ENCODE results near the gene ADARB1. TPM values are rescaled to one million over a fixed set of nuclear protein-coding genes. Genes with fewer than 3 reads are reported as not detected.

Gene ADARB1
- total RNA-seq, 1 experiment from 2014 or later: 14.6 TPM

DNA sequence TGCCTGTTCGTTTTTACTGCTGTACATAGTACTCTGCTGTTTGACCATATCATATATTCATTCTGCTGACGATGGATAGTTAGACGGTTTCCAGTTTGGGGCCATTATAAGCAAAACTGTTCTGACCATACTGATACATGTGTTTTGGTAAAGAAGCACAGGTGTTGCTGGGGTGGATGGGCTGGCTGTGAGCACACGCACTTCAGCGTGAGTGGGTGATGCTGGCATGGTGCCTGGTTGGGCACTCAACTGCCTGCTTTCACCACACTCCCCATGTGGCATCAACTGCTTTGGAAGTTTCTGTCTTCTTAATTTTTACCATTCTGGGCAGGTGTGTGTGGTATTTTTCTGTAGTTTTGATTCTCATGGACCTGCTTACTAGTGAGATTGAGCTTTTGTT is 37.3 kb downstream of the ADARB1 start (continued):
- no peak for TF ChIP-seq STAT6 (CRISPR knock-in tag; conservative IDR thresholded peaks at IDR 0.05; ENCODE audit: low read depth)
- TF ChIP-seq SMAD4 (CRISPR knock-in tag; IDR thresholded peaks at IDR 0.05): no peak
- no peak for TF ChIP-seq ZNF671 (CRISPR knock-in tag; IDR thresholded peaks at IDR 0.05)
- no peak for TF ChIP-seq TEAD1 (CRISPR knock-in tag; IDR thresholded peaks at IDR 0.05)

- H3K36me3 Mint-ChIP-seq: no peaks in the 10 kb centered on the region
- H3K27me3 Mint-ChIP-seq (ENCODE audit: low read depth): no peaks in the 10 kb centered on the region
- no peak for ATAC-seq
- ChIA-PET CTCF (interaction anchor here (2.8 kb wide), 1 partner anchor 26 kb away, joined by 10 read pairs; no protein-coding TSS in a partner anchor), POLR2A (no interaction called here)
- H3K9me3 Mint-ChIP-seq: no peaks in the 10 kb centered on the region
- no peak overlapping the region for H3K27ac Mint-ChIP-seq
- TF ChIP-seq ZNF263 (CRISPR knock-in tag; IDR thresholded peaks at IDR 0.05; ENCODE audit: low read depth) (no peak), USF2 (CRISPR knock-in tag; IDR thresholded peaks at IDR 0.05) (no peak), ZBTB43 (CRISPR knock-in tag; IDR thresholded peaks at IDR 0.05) (no peak), MYBL2 (CRISPR knock-in tag; IDR thresholded peaks at IDR 0.05) (no peak), PRDM15 (CRISPR knock-in tag; IDR thresholded peaks at IDR 0.05) (no peak), MXD4 (CRISPR knock-in tag; IDR thresholded peaks at IDR 0.05; ENCODE audit: borderline replicate concordance) (no peak), CREB1 (CRISPR knock-in tag; IDR thresholded peaks at IDR 0.05) (no peak), ELF4 (CRISPR knock-in tag; IDR thresholded peaks at IDR 0.05; ENCODE audit: low read depth) (no peak), ZNF423 (CRISPR knock-in tag; IDR thresholded peaks at IDR 0.05) (no peak), IRF1 (CRISPR knock-in tag; IDR thresholded peaks at IDR 0.05) (no peak), RORB (CRISPR knock-in tag; IDR thresholded peaks at IDR 0.05) (no peak), HMGXB4 (CRISPR knock-in tag; IDR thresholded peaks at IDR 0.05) (no peak), GRHL2 (CRISPR knock-in tag; IDR thresholded peaks at IDR 0.05; ENCODE audit: insufficient replicate concordance, severe bottlenecking) (no peak), GTF2I (CRISPR knock-in tag; conservative IDR thresholded peaks at IDR 0.05) (no peak), ATF3 (CRISPR knock-in tag; conservative IDR thresholded peaks at IDR 0.05) (no peak), TEAD1 (CRISPR knock-in tag; IDR thresholded peaks at IDR 0.05) (no peak)
- TF ChIP-seq, protein P1, sequence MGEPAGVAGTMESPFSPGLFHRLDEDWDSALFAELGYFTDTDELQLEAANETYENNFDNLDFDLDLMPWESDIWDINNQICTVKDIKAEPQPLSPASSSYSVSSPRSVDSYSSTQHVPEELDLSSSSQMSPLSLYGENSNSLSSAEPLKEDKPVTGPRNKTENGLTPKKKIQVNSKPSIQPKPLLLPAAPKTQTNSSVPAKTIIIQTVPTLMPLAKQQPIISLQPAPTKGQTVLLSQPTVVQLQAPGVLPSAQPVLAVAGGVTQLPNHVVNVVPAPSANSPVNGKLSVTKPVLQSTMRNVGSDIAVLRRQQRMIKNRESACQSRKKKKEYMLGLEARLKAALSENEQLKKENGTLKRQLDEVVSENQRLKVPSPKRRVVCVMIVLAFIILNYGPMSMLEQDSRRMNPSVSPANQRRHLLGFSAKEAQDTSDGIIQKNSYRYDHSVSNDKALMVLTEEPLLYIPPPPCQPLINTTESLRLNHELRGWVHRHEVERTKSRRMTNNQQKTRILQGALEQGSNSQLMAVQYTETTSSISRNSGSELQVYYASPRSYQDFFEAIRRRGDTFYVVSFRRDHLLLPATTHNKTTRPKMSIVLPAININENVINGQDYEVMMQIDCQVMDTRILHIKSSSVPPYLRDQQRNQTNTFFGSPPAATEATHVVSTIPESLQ (CRISPR knock-in tag; IDR thresholded peaks at IDR 0.05): no peak
- TF ChIP-seq, protein P2, sequence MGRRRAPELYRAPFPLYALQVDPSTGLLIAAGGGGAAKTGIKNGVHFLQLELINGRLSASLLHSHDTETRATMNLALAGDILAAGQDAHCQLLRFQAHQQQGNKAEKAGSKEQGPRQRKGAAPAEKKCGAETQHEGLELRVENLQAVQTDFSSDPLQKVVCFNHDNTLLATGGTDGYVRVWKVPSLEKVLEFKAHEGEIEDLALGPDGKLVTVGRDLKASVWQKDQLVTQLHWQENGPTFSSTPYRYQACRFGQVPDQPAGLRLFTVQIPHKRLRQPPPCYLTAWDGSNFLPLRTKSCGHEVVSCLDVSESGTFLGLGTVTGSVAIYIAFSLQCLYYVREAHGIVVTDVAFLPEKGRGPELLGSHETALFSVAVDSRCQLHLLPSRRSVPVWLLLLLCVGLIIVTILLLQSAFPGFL (CRISPR knock-in tag; IDR thresholded peaks at IDR 0.05; ENCODE audit: borderline replicate concordance): no peak
- no peak for DNase-seq (ENCODE audit: low spot score)
- H3K4me1 Mint-ChIP-seq: no peaks in the 10 kb centered on the region
- no peak overlapping the region for H3K4me3 Mint-ChIP-seq
Observed at GRCh38 chr21:45112371-45112770, 38.0 kb downstream of the ADARB1 start.

All from WTC11 (cell line).